IPS-NIHi7 (cell line): ENCODE results near the gene BNC2.
"Not testable (repeated sequence)": the region's sequence is repeated elsewhere in the genome, so short reads cannot be mapped to it uniquely, and the experiment has no call there.

Experiments used
- DNase-seq: peaks from one replicate; pipeline ENCODE4 v3.0.0; 2012; ENCODE audit warnings: mixed read lengths; ENCODE audit errors: extremely low spot score

The BNC2 gene

GRCh38 chr9:16453390-16453789 lies 417.1 kb downstream of the BNC2 start:
- DNase-seq = no peak

- no peak for DNase-seq
Observed at GRCh38 chr9:16450578-16450977, 419.9 kb downstream of the BNC2 start.

- no peak for DNase-seq
Observed at GRCh38 chr9:16450043-16450442, 420.4 kb downstream of the BNC2 start.

- DNase-seq = no peak
Observed at GRCh38 chr9:16449076-16449730, 421.3 kb downstream of the BNC2 start.

- no peak for DNase-seq
Observed at GRCh38 chr9:16447946-16448345, 422.5 kb downstream of the BNC2 start.

- DNase-seq = no peak
Observed at GRCh38 chr9:16446636-16447035, 423.8 kb downstream of the BNC2 start.

- DNase-seq = no peak
Observed at GRCh38 chr9:16445141-16445920, 425.1 kb downstream of the BNC2 start.

- DNase-seq = no peak
Observed at GRCh38 chr9:16442622-16443021, 427.8 kb downstream of the BNC2 start.

GRCh38 chr9:16441791-16442190 lies 428.7 kb downstream of the BNC2 start:
- DNase-seq = no peak

GRCh38 chr9:16438831-16439230 lies 431.6 kb downstream of the BNC2 start:
- not testable (repeated sequence) for DNase-seq

- DNase-seq = no peak
Observed at GRCh38 chr9:16436545-16436944, 433.9 kb downstream of the BNC2 start.

- DNase-seq = no peak
Observed at GRCh38 chr9:16434526-16434925, 435.9 kb downstream of the BNC2 start.

- no peak for DNase-seq
Observed at GRCh38 chr9:16433494-16433893, 437.0 kb downstream of the BNC2 start.

GRCh38 chr9:16431666-16432392 lies 438.6 kb downstream of the BNC2 start:
- DNase-seq = no peak

GRCh38 chr9:16429671-16430070 lies 440.8 kb downstream of the BNC2 start:
- DNase-seq = no peak

- DNase-seq = no peak
Observed at GRCh38 chr9:16427873-16428427, 442.5 kb downstream of the BNC2 start.

GRCh38 chr9:16426716-16427115 lies 443.8 kb downstream of the BNC2 start:
- DNase-seq = no peak

GRCh38 chr9:16425562-16426231 lies 444.8 kb downstream of the BNC2 start:
- DNase-seq = no peak

- no peak for DNase-seq
Observed at GRCh38 chr9:16422114-16422513, 448.4 kb downstream of the BNC2 start.

GRCh38 chr9:16421532-16421931 lies 448.9 kb downstream of the BNC2 start:
- peak; percentile 27 for DNase-seq

GRCh38 chr9:16419124-16419523 lies 451.3 kb downstream of the BNC2 start:
- no peak for DNase-seq

- no peak for DNase-seq
Observed at GRCh38 chr9:16418721-16419120, 451.7 kb downstream of the BNC2 start.
